IPS DF 4.7 (cell line): ENCODE results near the gene RPP25L.

Experiments used
- DNase-seq: peaks from one replicate; pipeline ENCODE4 v3.0.0-alpha.2; 2013; ENCODE audit warnings: low spot score; ENCODE audit errors: extremely low read depth

Gene RPP25L

DNA sequence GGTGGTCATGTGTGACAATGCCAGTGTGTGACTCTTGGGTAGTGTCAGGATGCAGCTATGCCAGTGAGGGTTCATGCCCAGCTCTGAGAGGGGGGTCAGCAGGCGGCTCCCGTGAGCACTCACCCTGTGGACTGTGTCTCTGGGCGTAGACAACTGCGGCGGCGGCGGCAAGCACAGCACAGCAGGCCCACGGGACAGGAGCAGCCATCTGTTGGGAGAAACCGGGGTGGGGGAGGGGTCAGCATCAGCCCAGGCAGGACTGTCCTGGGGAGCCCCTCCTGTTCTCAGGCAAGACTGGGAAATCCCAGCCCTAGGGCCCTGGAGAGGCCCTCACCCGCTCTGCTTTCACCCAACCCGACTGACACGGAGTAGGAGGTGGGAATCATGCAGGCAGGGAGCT, 43.1 kb downstream of the RPP25L start:
- DNase-seq: no peak

DNA sequence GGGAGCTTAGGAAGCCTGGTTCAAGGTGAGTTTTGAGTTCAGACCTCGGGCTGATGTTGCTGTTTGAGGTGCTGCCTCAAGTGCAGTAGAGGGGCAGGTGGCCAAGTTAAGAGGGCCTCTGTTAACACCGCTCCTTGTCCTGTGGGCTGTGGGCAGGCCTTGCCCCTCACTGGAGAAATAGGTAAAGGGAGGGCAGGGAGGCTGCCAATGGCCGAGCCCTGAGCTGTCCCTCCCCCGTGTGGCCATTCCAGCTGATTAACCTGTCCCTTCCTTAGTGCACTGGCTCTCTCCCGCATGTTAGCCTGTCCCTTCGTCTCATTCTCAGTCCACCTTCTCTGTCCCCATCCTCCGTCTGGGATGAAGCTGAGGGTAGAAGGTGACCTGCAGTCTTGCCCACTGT, 43.8 kb downstream of the RPP25L start:
- DNase-seq: no peak

GRCh38 chr9:34566972-34567371, 44.9 kb downstream of the RPP25L start:
- no peak for DNase-seq

GRCh38 chr9:34566322-34566721, 45.6 kb downstream of the RPP25L start:
- DNase-seq: no peak

- no peak for DNase-seq
Measured at GRCh38 chr9:34565856-34566255, 46.0 kb downstream of the RPP25L start.

GRCh38 chr9:34564617-34565016, 47.3 kb downstream of the RPP25L start:
- no peak for DNase-seq

DNA sequence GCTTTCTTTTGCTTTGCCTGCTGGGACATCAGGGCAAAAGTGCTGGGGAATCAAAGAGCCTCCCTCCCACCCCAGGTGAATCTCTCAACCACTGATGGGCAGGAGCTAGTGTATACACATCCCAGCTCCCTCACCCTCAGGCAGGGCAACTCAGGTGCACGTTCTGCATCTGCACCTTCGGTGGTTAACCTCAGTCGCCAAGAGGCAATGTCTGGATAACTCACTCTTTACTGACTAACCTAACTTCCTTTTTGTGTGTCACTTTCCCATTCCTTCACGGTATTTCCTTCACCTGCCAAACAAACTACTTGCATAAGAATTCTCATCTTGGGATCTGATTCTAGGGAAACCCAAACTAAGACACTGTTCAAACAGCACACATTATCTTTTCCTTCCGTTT, 48.6 kb downstream of the RPP25L start:
- no peak for DNase-seq

DNA sequence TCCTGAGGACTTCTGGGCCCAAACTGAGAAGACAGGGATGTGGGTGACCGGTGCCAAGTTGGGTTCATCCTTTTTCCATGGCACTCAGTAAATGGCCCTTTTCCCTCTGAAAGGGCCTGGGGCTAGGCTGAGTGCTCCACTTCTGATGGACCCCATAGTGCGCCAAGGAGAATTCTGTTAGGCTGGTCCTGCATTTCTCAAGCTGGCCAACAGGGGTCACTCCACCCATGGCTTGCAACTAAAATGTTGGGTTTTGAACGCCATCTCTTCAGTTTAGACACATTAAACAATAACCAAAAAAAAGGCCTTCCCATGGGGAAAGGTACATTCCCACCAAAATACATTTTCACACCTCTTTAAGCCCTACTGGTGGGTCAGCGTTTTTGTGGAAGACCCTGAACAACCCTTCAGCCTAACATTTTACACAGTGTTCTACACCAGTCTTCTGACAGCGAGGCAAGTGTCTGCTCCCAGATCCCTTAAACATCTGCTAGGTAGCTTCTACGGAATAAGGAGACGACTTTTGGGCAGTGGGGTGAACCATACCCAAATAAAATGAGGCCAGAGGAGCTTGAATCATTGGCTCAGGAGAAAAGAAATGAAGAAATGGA, 49.7 kb downstream of the RPP25L start:
- DNase-seq: no peak

DNA sequence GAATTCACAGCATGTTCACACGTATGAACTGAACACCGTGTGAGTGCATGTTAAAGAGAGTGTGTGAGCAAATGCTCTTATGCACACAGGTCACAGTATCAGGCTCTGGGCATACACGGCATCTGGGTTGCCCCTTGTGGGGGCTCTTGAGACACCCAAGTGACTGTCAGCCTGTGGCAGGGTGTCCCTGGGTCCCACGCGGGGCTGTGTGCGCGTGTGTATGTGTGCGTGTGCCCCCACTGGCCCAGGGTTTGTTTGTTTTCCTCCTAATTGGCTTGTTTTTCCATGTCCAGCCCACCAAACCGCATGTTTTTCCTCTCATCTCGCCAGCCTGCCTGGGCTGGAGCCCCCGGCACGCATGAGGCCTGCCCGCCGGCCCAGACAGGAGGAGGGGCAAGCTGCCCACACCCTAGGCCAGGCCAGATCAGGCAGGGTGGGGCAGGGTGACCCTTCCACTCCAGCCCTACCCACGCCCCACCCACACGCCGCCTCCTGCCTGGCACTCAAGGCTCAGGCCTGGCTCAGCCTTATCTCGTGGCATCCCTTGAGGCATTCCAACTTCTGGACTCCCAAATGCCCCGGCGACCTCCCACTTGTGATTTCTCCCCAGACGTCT, 51.2 kb downstream of the RPP25L start:
- DNase-seq: no peak
